ENCODE measurements around the gene RETREG2. TPM values are rescaled to one million over a fixed set of nuclear protein-coding genes. Genes with fewer than 3 reads are reported as not detected.

Gene RETREG2
- total RNA-seq, 4 donors from 2014 or later: 49.8 to 63.7 (median 57.6) TPM

DNA sequence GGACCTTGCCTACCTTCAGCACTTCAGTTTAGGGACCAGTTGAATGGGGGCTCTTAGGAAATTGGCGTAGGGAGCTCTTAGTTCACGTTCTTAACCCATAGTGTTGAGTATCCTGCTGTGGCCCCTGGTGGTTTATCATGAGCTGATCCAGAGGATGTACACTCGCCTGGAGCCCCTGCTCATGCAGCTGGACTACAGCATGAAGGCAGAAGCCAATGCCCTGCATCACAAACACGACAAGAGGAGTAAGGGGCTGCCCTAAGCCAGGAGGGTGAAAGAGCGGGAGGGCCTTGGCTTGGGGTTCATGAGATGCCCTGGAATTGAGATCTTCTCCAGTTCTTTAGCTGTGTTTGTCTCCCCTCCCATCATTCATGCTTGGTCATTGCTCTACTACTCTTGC, 2.9 kb downstream of the RETREG2 start:
- WGBS, 2 donors (ENCODE audit: low coverage in 1 of 2): 100% methylated on average over 1 of the region's 5 CpGs
- H3K36me3 ChIP-seq: peaks cover 0 to 64% of the 10 kb centered on the region in 2 donors

DNA sequence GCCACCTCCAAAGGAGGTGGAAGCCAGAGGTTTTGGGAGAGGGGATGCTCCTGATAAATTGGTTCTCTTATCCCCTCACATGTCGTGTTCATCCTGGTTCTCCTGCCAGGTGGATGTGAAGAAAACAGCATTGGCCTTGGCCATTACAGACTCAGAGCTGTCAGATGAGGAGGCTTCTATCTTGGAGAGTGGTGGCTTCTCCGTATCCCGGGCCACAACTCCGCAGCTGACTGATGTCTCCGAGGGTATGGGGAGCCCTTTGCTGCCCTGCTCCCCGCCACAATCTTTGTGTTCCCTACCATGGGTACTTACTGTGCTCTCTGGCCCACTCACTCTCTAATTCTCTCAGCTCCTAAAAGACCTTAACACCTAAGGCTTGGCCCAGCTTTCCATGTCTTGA, 3.5 kb downstream of the RETREG2 start:
- peaks cover 0 to 67% of the 10 kb centered on the region in 2 donors for H3K36me3 ChIP-seq
- no peak overlapping the region for H3K27ac ChIP-seq
- WGBS, 2 donors (ENCODE audit: low coverage in 1 of 2): 93% methylated on average over 5 of the region's 6 CpGs; no CpG with 5 or more reads in 1 of the 2 donors
- TF ChIP-seq POLR2AphosphoS5 (IDR thresholded peaks at IDR 0.05): no peak
- TF ChIP-seq, protein P1, sequence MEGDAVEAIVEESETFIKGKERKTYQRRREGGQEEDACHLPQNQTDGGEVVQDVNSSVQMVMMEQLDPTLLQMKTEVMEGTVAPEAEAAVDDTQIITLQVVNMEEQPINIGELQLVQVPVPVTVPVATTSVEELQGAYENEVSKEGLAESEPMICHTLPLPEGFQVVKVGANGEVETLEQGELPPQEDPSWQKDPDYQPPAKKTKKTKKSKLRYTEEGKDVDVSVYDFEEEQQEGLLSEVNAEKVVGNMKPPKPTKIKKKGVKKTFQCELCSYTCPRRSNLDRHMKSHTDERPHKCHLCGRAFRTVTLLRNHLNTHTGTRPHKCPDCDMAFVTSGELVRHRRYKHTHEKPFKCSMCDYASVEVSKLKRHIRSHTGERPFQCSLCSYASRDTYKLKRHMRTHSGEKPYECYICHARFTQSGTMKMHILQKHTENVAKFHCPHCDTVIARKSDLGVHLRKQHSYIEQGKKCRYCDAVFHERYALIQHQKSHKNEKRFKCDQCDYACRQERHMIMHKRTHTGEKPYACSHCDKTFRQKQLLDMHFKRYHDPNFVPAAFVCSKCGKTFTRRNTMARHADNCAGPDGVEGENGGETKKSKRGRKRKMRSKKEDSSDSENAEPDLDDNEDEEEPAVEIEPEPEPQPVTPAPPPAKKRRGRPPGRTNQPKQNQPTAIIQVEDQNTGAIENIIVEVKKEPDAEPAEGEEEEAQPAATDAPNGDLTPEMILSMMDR (IDR thresholded peaks at IDR 0.05): no peak
- no peak for TF ChIP-seq POLR2A (IDR thresholded peaks at IDR 0.05)
- no peak for TF ChIP-seq EP300 (IDR thresholded peaks at IDR 0.05)
- no peak overlapping the region for H3K4me3 ChIP-seq
- ATAC-seq: no peak
- H3K4me1 ChIP-seq: peaks cover 0 to 31% (median 15%) of the 10 kb centered on the region in 3 donors
- no peaks in the 10 kb centered on the region for H3K9me3 ChIP-seq
- no peaks in the 10 kb centered on the region for H3K27me3 ChIP-seq

More for the DNA sequence above, 2.9 kb downstream of the RETREG2 start:
- Histone ChIP-seq H3K4me1 (peaks cover 0 to 35% (median 15%) of the 10 kb centered on the region in 3 donors), H3K9me3 (no peaks in the 10 kb centered on the region), H3K27ac (no peak overlapping the region), H3K27me3 (no peaks in the 10 kb centered on the region), H3K4me3 (no peak overlapping the region)
- ATAC-seq: no peak
- TF ChIP-seq POLR2AphosphoS5 (IDR thresholded peaks at IDR 0.05) (no peak), EP300 (IDR thresholded peaks at IDR 0.05) (no peak), POLR2A (IDR thresholded peaks at IDR 0.05) (no peak)
- TF ChIP-seq, protein P1 (IDR thresholded peaks at IDR 0.05): no peak

DNA sequence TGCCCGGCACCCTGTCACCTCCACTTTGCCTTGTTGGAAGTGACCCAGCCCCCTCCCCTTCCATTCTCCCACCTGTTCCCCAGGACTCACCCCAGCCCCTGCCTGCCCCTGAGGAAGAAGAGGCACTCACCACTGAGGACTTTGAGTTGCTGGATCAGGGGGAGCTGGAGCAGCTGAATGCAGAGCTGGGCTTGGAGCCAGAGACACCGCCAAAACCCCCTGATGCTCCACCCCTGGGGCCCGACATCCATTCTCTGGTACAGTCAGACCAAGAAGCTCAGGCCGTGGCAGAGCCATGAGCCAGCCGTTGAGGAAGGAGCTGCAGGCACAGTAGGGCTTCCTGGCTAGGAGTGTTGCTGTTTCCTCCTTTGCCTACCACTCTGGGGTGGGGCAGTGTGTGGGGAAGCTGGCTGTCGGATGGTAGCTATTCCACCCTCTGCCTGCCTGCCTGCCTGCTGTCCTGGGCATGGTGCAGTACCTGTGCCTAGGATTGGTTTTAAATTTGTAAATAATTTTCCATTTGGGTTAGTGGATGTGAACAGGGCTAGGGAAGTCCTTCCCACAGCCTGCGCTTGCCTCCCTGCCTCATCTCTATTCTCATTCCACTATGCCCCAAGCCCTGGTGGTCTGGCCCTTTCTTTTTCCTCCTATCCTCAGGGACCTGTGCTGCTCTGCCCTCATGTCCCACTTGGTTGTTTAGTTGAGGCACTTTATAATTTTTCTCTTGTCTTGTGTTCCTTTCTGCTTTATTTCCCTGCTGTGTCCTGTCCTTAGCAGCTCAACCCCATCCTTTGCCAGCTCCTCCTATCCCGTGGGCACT, 4.5 kb downstream of the RETREG2 start:
- no peak for ATAC-seq
- no peak for TF ChIP-seq POLR2AphosphoS5 (IDR thresholded peaks at IDR 0.05)
- WGBS, 2 donors (ENCODE audit: low coverage in 1 of 2): 86 to 100% methylated on average over 1 to 2 of the region's 8 CpGs
- Histone ChIP-seq H3K27me3 (no peaks in the 10 kb centered on the region), H3K4me1 (peaks cover 0 to 28% (median 15%) of the 10 kb centered on the region in 3 donors), H3K27ac (no peak overlapping the region), H3K4me3 (no peak overlapping the region), H3K36me3 (peaks cover 0 to 67% of the 10 kb centered on the region in 2 donors), H3K9me3 (no peaks in the 10 kb centered on the region)

DNA sequence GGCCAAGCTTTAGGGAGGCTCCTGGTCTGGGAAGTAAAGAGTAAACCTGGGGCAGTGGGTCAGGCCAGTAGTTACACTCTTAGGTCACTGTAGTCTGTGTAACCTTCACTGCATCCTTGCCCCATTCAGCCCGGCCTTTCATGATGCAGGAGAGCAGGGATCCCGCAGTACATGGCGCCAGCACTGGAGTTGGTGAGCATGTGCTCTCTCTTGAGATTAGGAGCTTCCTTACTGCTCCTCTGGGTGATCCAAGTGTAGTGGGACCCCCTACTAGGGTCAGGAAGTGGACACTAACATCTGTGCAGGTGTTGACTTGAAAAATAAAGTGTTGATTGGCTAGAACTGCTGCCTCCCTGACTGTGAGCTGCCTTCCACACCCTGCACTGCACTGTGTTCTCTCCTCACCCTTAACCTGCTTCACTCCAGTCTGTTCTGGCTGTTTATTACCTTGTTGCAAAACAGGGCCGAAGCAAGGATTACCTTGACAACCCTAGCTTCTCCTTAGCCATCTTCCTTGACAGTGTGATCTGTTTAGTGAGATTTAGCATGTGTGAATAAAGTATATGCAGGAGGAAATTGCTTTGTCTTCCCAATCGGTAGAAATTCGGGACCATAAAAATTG, 5.2 kb downstream of the RETREG2 start:
- no peaks in the 10 kb centered on the region for H3K9me3 ChIP-seq
- H3K4me3 ChIP-seq: no peak overlapping the region
- peaks cover 0 to 67% of the 10 kb centered on the region in 2 donors for H3K36me3 ChIP-seq
- no peak overlapping the region for H3K27ac ChIP-seq
- TF ChIP-seq, protein P1 (IDR thresholded peaks at IDR 0.05): no peak
- no peak for TF ChIP-seq POLR2A (IDR thresholded peaks at IDR 0.05)
- TF ChIP-seq EP300 (IDR thresholded peaks at IDR 0.05): no peak
- TF ChIP-seq POLR2AphosphoS5 (IDR thresholded peaks at IDR 0.05): no peak
- 78 to 97% methylated on average over 3 to 5 of the region's 6 CpGs for WGBS, 2 donors (ENCODE audit: low coverage in 1 of 2)
- peaks cover 0 to 27% (median 15%) of the 10 kb centered on the region in 3 donors for H3K4me1 ChIP-seq
- ATAC-seq: no peak
- no peaks in the 10 kb centered on the region for H3K27me3 ChIP-seq

DNA sequence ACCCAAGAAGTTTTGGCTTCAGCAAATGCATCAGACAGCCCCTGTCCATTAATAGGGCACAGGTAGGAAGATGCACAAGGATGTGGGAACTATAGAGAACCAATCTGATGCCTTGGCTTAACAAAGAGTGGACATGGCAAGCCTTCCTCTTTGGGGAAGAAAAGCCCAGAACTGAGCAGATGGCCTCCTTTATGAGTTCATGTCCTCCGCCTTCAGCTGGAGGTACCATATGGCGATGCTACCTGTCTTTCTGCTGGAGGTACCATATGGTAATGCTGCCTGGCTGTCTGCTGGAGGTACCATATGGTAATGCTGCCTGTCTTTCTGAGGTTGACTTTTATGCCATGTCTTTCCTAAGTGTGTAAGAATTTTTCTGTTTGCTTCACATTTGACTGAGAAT, 6.0 kb downstream of the RETREG2 start:
- Histone ChIP-seq H3K4me3 (no peak overlapping the region), H3K36me3 (peaks cover 0 to 67% of the 10 kb centered on the region in 2 donors), H3K27ac (no peak overlapping the region), H3K9me3 (no peaks in the 10 kb centered on the region), H3K27me3 (no peaks in the 10 kb centered on the region), H3K4me1 (peaks cover 0 to 20% (median 9%) of the 10 kb centered on the region in 3 donors)
- WGBS, 2 donors (ENCODE audit: low coverage in 1 of 2): 100% methylated on average over 1 of the region's 2 CpGs; no CpG with 5 or more reads in 1 of the 2 donors
- TF ChIP-seq, protein P1 (IDR thresholded peaks at IDR 0.05): no peak
- TF ChIP-seq POLR2AphosphoS5 (IDR thresholded peaks at IDR 0.05): no peak
- TF ChIP-seq EP300 (IDR thresholded peaks at IDR 0.05): no peak
- no peak for TF ChIP-seq POLR2A (IDR thresholded peaks at IDR 0.05)
- no peak for ATAC-seq
